Fibroblast of the aortic adventitia (primary cell): ENCODE measurements around the gene MYMK. TPM values are rescaled to one million over a fixed set of nuclear protein-coding genes. Genes with fewer than 3 reads are reported as not detected.

Source experiments
- DNase-seq: peaks from one replicate; pipeline ENCODE4 v3.0.0-alpha.2; 2010; ENCODE audit warnings: low read depth
- H3K4me3 ChIP-seq: 2 replicates; pipeline ENCODE4 v1.5.1; 2011; ENCODE audit warnings: low read depth, mild to moderate bottlenecking, control low read depth, low read length, moderate library complexity
- CTCF ChIP-seq: IDR thresholded peaks from 2 replicates; pipeline ENCODE4 v1.5.1; 2011; ENCODE audit warnings: mild to moderate bottlenecking, low read length, control low read depth, inconsistent platforms; ENCODE audit not compliant: insufficient read depth
- total RNA-seq: library from RNA; depleted of rRNA; stranded (reverse); fragments of >200 nt; gene quantifications from 2 replicates; pipeline ENCODE4 v1.2.3, GENCODE V29; 2012; ENCODE audit warnings: low replicate concordance

MYMK gene
- not detected in 2 replicates for total RNA-seq

- no peak for DNase-seq
- no peak within 1 kb of the TSS for H3K4me3 ChIP-seq
- no peak for TF ChIP-seq CTCF
Observed at GRCh38 chr9:133524679-133525228, at the start of gene MYMK. Gene MYMK (minus strand): TSS chr9:133524959. CDS start chr9:133524844, 115 bp downstream.

- no peak overlapping the region for H3K4me3 ChIP-seq
- no peak for TF ChIP-seq CTCF
- DNase-seq, result no peak
Observed at GRCh38 chr9:133573791-133574515, 49.2 kb upstream of the MYMK start.

- DNase-seq, result peak; percentile 25
- no peak overlapping the region for H3K4me3 ChIP-seq
- TF ChIP-seq CTCF, result no peak
Observed at GRCh38 chr9:133572821-133573361, 48.1 kb upstream of the MYMK start.

- no peak for DNase-seq
- no peak overlapping the region for H3K4me3 ChIP-seq
- no peak for TF ChIP-seq CTCF
Observed at GRCh38 chr9:133571896-133572595, 47.3 kb upstream of the MYMK start.

GRCh38 chr9:133571391-133571890, 46.7 kb upstream of the MYMK start:
- no peak for TF ChIP-seq CTCF
- H3K4me3 ChIP-seq, result no peak overlapping the region
- DNase-seq, result no peak

- no peak for TF ChIP-seq CTCF
- DNase-seq, result no peak
- H3K4me3 ChIP-seq, result no peak overlapping the region
Observed at GRCh38 chr9:133570691-133571080, 45.9 kb upstream of the MYMK start.
